ENCODE measurements around the gene PRELID2.

Gene PRELID2

GRCh38 chr5:145824040-145824439 lies 11.1 kb downstream of the PRELID2 start:
- TF ChIP-seq, protein P1, sequence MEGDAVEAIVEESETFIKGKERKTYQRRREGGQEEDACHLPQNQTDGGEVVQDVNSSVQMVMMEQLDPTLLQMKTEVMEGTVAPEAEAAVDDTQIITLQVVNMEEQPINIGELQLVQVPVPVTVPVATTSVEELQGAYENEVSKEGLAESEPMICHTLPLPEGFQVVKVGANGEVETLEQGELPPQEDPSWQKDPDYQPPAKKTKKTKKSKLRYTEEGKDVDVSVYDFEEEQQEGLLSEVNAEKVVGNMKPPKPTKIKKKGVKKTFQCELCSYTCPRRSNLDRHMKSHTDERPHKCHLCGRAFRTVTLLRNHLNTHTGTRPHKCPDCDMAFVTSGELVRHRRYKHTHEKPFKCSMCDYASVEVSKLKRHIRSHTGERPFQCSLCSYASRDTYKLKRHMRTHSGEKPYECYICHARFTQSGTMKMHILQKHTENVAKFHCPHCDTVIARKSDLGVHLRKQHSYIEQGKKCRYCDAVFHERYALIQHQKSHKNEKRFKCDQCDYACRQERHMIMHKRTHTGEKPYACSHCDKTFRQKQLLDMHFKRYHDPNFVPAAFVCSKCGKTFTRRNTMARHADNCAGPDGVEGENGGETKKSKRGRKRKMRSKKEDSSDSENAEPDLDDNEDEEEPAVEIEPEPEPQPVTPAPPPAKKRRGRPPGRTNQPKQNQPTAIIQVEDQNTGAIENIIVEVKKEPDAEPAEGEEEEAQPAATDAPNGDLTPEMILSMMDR (IDR thresholded peaks at IDR 0.05): no peak

GRCh38 chr5:145818604-145819003 lies 16.5 kb downstream of the PRELID2 start:
- TF ChIP-seq, protein P1 (IDR thresholded peaks at IDR 0.05): no peak

- TF ChIP-seq, protein P1 (IDR thresholded peaks at IDR 0.05): no peak
These were observed 22.3 kb downstream of the PRELID2 start for GRCh38 chr5:145812877-145813276.

GRCh38 chr5:145811834-145812625 lies 23.1 kb downstream of the PRELID2 start:
- TF ChIP-seq, protein P1 (IDR thresholded peaks at IDR 0.05): peak; percentile 40; the same call in 1 of the 2 replicates

DNA sequence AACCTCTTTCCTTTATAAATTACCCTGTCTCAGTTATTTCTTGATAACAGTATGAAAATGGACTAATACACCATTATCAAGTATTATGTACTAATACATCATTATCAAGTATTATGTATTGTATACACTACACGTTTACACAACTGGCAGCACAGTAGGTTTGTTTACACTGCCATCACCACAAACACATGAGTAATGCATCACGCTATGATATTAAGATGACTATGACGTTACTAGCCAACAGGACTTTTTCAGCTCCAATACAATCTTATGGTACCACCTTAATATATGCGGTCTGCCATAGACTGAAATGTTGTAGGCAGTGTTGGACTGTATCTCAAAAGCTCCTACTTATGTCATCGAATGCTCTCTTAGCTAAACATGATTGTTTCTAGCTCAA lies 28.2 kb downstream of the PRELID2 start:
- TF ChIP-seq, protein P1 (IDR thresholded peaks at IDR 0.05): no peak

GRCh38 chr5:145805819-145806218 lies 29.3 kb downstream of the PRELID2 start:
- TF ChIP-seq, protein P1 (IDR thresholded peaks at IDR 0.05): no peak

- TF ChIP-seq, protein P1 (IDR thresholded peaks at IDR 0.05): no peak
These were observed 30.4 kb downstream of the PRELID2 start for GRCh38 chr5:145804701-145805100.

Measured in LNCAP (cell line).